Body of pancreas (tissue), 4 donors: Measurements from ENCODE around the gene CRTAC1. TPM values are rescaled to one million over a fixed set of nuclear protein-coding genes. Genes with fewer than 3 reads are reported as not detected.

ENCODE experiments used
- ATAC-seq: fragments of 150-250 bp; one replicate; pipeline ENCODE4 v1.9.1; 2016
- DNase-seq, 4 donors: peaks; one replicate each; pipeline ENCODE4 v3.0.0-alpha.2; 2019
- H3K27ac ChIP-seq, 4 donors: fragments of 200-600 bp; sonication (generic); 1 replicate in 3 of 4; 2 replicates in 1 of 4; pipeline versions ENCODE4 v1.5.1 to v1.6.1; 2016 to 2019; ENCODE audit warnings: mild to moderate bottlenecking in 1 of 4, mixed read lengths in 1 of 4, moderate library complexity in 1 of 4
- H3K27me3 ChIP-seq, 2 donors: fragments of 200-600 bp; sonication (generic); one replicate each; pipeline ENCODE4 v1.6.0; 2016; ENCODE audit warnings: mild to moderate bottlenecking in 1 of 2
- H3K36me3 ChIP-seq, 2 donors: fragments of 200-600 bp; sonication (generic); replicated peaks in 1 of 2; 2 replicates each; pipeline ENCODE4 v1.5.1; 2016; ENCODE audit warnings: low read depth in 2 of 2; ENCODE audit not compliant: insufficient read depth in 1 of 2
- H3K4me1 ChIP-seq: fragments of 200-600 bp; sonication (generic); one replicate; pipeline ENCODE4 v1.6.0; 2016
- H3K4me3 ChIP-seq, 2 donors: fragments of 200-600 bp; sonication (generic); 1 replicate in 1 of 2; 2 replicates in 1 of 2; pipeline ENCODE4 v1.5.1; 2016 to 2019
- H3K9me3 ChIP-seq, 3 donors: fragments of 200-600 bp; sonication (generic); 1 replicate in 2 of 3; 2 replicates in 1 of 3; pipeline ENCODE4 v1.5.1; 2016
- CTCF ChIP-seq, 7 experiments: fragments of 450-650 bp in 4 of 7; fragments of 200-600 bp in 3 of 7; sonication (generic) in 3 of 7; IDR thresholded peaks; one replicate each; pipeline ENCODE4 v1.5.1; 2016 to 2019; ENCODE audit warnings: antibody characterized with exemption in 7 of 7
- POLR2A ChIP-seq, 3 donors: fragments of 450-650 bp; IDR thresholded peaks; one replicate each; pipeline ENCODE4 v1.6.1; 2016; ENCODE audit warnings: antibody characterized with exemption in 3 of 3, mild to moderate bottlenecking in 2 of 3
- WGBS, 2 donors: methylation state at CpG; one replicate each; pipeline ENCODE4 v1.1.5; 2017; 5-methylcytosine and 5-hydroxymethylcytosine counted together
- intact Hi-C: fragments of 100-400 bp; cut with DNase I; formaldehyde crosslinking; loops from one replicate; pipeline ENCODE4 v1.15.1; 2023
- total RNA-seq, 2 donors: library from RNA; depleted of rRNA; stranded (reverse); fragments of >200 nt; gene quantifications; one replicate each; pipeline ENCODE4 v1.1.0, GENCODE V29; 2016

CRTAC1 gene
- total RNA-seq, 2 donors from 2014 or later, result 0.52 TPM; not detected in 1

- H3K9me3 ChIP-seq, result no peaks in the 10 kb centered on the region
- ATAC-seq, result no peak
- no peak for TF ChIP-seq POLR2A (IDR thresholded peaks at IDR 0.05)
- no peak for TF ChIP-seq CTCF (IDR thresholded peaks at IDR 0.05)
- H3K27me3 ChIP-seq, result no peaks in the 10 kb centered on the region
- H3K4me1 ChIP-seq, result no peaks in the 10 kb centered on the region
- no peak for DNase-seq
- no peak overlapping the region for H3K4me3 ChIP-seq
- intact Hi-C loops, result no loop called here
- 84 to 85% methylated on average over 10 of the region's 10 CpGs for WGBS, 2 donors
- H3K27ac ChIP-seq, result no peak overlapping the region
- H3K36me3 ChIP-seq, result no peaks in the 10 kb centered on the region
Observed at GRCh38 chr10:98016772-98017475, 13.5 kb downstream of the CRTAC1 start.

- H3K9me3 ChIP-seq, result no peaks in the 10 kb centered on the region
- no peaks in the 10 kb centered on the region for H3K4me1 ChIP-seq
- H3K27ac ChIP-seq, result no peak overlapping the region
- WGBS, 2 donors, result 83 to 95% methylated on average over 3 of the region's 3 CpGs
- H3K27me3 ChIP-seq, result no peaks in the 10 kb centered on the region
- ATAC-seq, result no peak
- intact Hi-C loops, result no loop called here
- no peak for DNase-seq
- H3K36me3 ChIP-seq, result no peaks in the 10 kb centered on the region
- TF ChIP-seq POLR2A (IDR thresholded peaks at IDR 0.05), result no peak
- no peak for TF ChIP-seq CTCF (IDR thresholded peaks at IDR 0.05)
- no peak overlapping the region for H3K4me3 ChIP-seq
Observed at GRCh38 chr10:98013776-98014175, 16.6 kb downstream of the CRTAC1 start.

- TF ChIP-seq CTCF (IDR thresholded peaks at IDR 0.05), result no peak
- no peak overlapping the region for H3K4me3 ChIP-seq
- WGBS, 2 donors, result 76 to 82% methylated on average over 4 of the region's 4 CpGs
- H3K36me3 ChIP-seq, result no peaks in the 10 kb centered on the region
- H3K4me1 ChIP-seq, result no peaks in the 10 kb centered on the region
- no peak overlapping the region for H3K27ac ChIP-seq
- intact Hi-C loops, result no loop called here
- DNase-seq (no peak), ATAC-seq (no peak)
- no peaks in the 10 kb centered on the region for H3K9me3 ChIP-seq
- no peaks in the 10 kb centered on the region for H3K27me3 ChIP-seq
Observed at GRCh38 chr10:98013122-98013521, 17.3 kb downstream of the CRTAC1 start.

GRCh38 chr10:98012644-98013043 is 17.8 kb downstream of the CRTAC1 start:
- no peak for DNase-seq
- H3K9me3 ChIP-seq, result no peaks in the 10 kb centered on the region
- 23 to 58% methylated on average over 2 of the region's 2 CpGs for WGBS, 2 donors
- ATAC-seq, result no peak
- no peaks in the 10 kb centered on the region for H3K36me3 ChIP-seq
- no peaks in the 10 kb centered on the region for H3K4me1 ChIP-seq
- no peaks in the 10 kb centered on the region for H3K27me3 ChIP-seq
- H3K4me3 ChIP-seq, result no peak overlapping the region
- TF ChIP-seq CTCF (IDR thresholded peaks at IDR 0.05) (no peak), POLR2A (IDR thresholded peaks at IDR 0.05) (no peak)
- no peak overlapping the region for H3K27ac ChIP-seq
- intact Hi-C loops, result no loop called here
